Heart left ventricle (tissue), 16 donors: Measurements from ENCODE around the gene NPC1L1. TPM values are rescaled to one million over a fixed set of nuclear protein-coding genes. Genes with fewer than 3 reads are reported as not detected.

Source experiments
- ATAC-seq, 4 donors: fragments of 200-7000 bp; cut with Tn5 transposase; one replicate each; pipeline ENCODE4 v1.9.1; 2020 to 2022; ENCODE audit warnings: moderate library complexity in 4 of 4, mild to moderate bottlenecking in 3 of 4, moderate number of reproducible peaks in 1 of 4
- DNase-seq, 5 donors: peaks; one replicate each; pipeline ENCODE4 v3.0.0-alpha.2; 2020
- H3K27ac ChIP-seq, 12 donors: fragments of 200-600 bp; sonication (generic) in 4 of 12; one replicate each; pipeline versions ENCODE4 v1.5.0 to v1.8.0; 2016 to 2022; ENCODE audit warnings: mild to moderate bottlenecking in 2 of 12
- H3K27me3 ChIP-seq, 9 donors: fragments of 200-600 bp; sonication (generic) in 2 of 9; one replicate each; pipeline versions ENCODE4 v1.5.1 to v1.8.0; 2016 to 2022; ENCODE audit warnings: mild to moderate bottlenecking in 3 of 9
- H3K36me3 ChIP-seq, 9 donors: fragments of 200-600 bp; sonication (generic) in 2 of 9; one replicate each; pipeline versions ENCODE4 v1.5.0 to v1.8.0; 2018 to 2022; ENCODE audit warnings: mild to moderate bottlenecking in 2 of 9
- H3K4me1 ChIP-seq, 12 donors: fragments of 200-600 bp; sonication (generic) in 4 of 12; one replicate each; pipeline versions ENCODE4 v1.5.0 to v1.8.0; 2016 to 2022; ENCODE audit warnings: mild to moderate bottlenecking in 3 of 12
- H3K4me3 ChIP-seq, 12 donors: fragments of 200-600 bp; sonication (generic) in 4 of 12; one replicate each; pipeline versions ENCODE4 v1.5.0 to v1.8.0; 2017 to 2022; ENCODE audit warnings: mild to moderate bottlenecking in 9 of 12, moderate library complexity in 4 of 12
- H3K9me3 ChIP-seq, 12 donors: fragments of 200-600 bp; sonication (generic) in 4 of 12; one replicate each; pipeline versions ENCODE4 v1.5.0 to v1.8.0; 2016 to 2022; ENCODE audit warnings: mild to moderate bottlenecking in 1 of 12
- POLR2A ChIP-seq, 2 donors: fragments of 450-650 bp; IDR thresholded peaks; one replicate each; pipeline ENCODE4 v1.6.1; 2017; ENCODE audit warnings: antibody characterized with exemption in 2 of 2, mild to moderate bottlenecking in 2 of 2, moderate library complexity in 2 of 2
- WGBS, 4 donors: extraction: QIAGEN DNeasy Blood & Tissue Kit in 2 of 4; methylation state at CpG; one replicate each; pipeline versions ENCODE4 v1.1.5 to v1.1.7; 2013 to 2018; 5-methylcytosine and 5-hydroxymethylcytosine counted together
- intact Hi-C, 10 donors: fragments of 100-400 bp; cut with DNase I; formaldehyde crosslinking; loops; one replicate each; pipeline versions ENCODE4 v1.11.1 to v1.14.2; 2022
- polyA plus RNA-seq, 2 donors: library from polyadenylated mRNA; stranded (reverse); fragments of 200-250 nt; gene quantifications; one replicate each; pipeline ENCODE4 v1.2.3, GENCODE V29; 2013
- total RNA-seq, 9 donors: library from RNA; depleted of rRNA in 2 of 9; stranded (reverse); fragments of >200 nt in 2 of 9; fragmentation: NEBNext Ultra II Directional in 3 of 9; extraction: Animal tissue kit (Norgen Biotek cat#: 25700) in 3 of 9; gene quantifications; one replicate each; pipeline versions ENCODE4 v1.1.0 to v1.2.4, GENCODE V29; 2016 to 2023
- TF ChIP-seq, protein P1 (sequence below), 12 donors: fragments of 200-600 bp; sonication (generic) in 4 of 12; IDR thresholded peaks; one replicate each; pipeline versions ENCODE4 v1.5.0 to v1.8.0; 2018 to 2022; ENCODE audit warnings: antibody characterized with exemption in 12 of 12, mild to moderate bottlenecking in 5 of 12
- donor health status: ischemic (EF 13 %, LVEDD 7.1; RV severe dilation, severe dysfunction).
- donor health status: healthy with polysubstance abuse.
- donor health status: DM: no; HTN: yes; CAD: no.
- donor health status: DM: no; HTN: no; CAD: no.
- donor health status: ischemic (EF 25% LVEDD 6.9; RV normal size, moderate dysfunction).
- donor health status: ischemic (EF 25% LVEDD 5.7; RV mildly dilated, moderate dysfunction).
- donor health status: healthy.
- donor health status: DM: yes; HTN: yes; CAD: no.
- donor health status: ischemic (EF 35%, LVEDD 5.7; RV mildly dilated, moderate dysfunction).
- donor health status: nonischemic (EF 11% LVEDD 7.7; RV severe dilation, severe dysfunction).
- donor health status: DM: yes; HTN: yes; CAD: no.
- donor health status: PGD.
- donor health status: ischemic (EF 29% LVEDD 5.4; RV normal size, mild dysfunction).
- donor health status: nonischemic (EF 23%, LVEDD 6.1; RV moderate dilation, normal function).

Gene NPC1L1
- total and polyA plus RNA-seq, 11 donors, result 0.03 to 0.25 (median 0.13) TPM; not detected in 4

- Histone ChIP-seq H3K9me3 (peaks cover 0 to 7% (median 0%) of the 10 kb centered on the region in 12 donors), H3K36me3 (no peaks in the 10 kb centered on the region), H3K27me3 (no peaks in the 10 kb centered on the region), H3K4me1 (no peaks in the 10 kb centered on the region), H3K27ac (no peak overlapping the region), H3K4me3 (no peak overlapping the region)
- no peak for ATAC-seq
- no peak for DNase-seq
- TF ChIP-seq, protein P1, sequence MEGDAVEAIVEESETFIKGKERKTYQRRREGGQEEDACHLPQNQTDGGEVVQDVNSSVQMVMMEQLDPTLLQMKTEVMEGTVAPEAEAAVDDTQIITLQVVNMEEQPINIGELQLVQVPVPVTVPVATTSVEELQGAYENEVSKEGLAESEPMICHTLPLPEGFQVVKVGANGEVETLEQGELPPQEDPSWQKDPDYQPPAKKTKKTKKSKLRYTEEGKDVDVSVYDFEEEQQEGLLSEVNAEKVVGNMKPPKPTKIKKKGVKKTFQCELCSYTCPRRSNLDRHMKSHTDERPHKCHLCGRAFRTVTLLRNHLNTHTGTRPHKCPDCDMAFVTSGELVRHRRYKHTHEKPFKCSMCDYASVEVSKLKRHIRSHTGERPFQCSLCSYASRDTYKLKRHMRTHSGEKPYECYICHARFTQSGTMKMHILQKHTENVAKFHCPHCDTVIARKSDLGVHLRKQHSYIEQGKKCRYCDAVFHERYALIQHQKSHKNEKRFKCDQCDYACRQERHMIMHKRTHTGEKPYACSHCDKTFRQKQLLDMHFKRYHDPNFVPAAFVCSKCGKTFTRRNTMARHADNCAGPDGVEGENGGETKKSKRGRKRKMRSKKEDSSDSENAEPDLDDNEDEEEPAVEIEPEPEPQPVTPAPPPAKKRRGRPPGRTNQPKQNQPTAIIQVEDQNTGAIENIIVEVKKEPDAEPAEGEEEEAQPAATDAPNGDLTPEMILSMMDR (IDR thresholded peaks at IDR 0.05), result no peak
- no peak for TF ChIP-seq POLR2A (IDR thresholded peaks at IDR 0.05)
- intact Hi-C loops, result loop anchor here in 1 of 10 donors (5.0 kb wide), 1 partner anchor 52 kb away; no protein-coding TSS in a partner anchor
- WGBS, 4 donors, result 62 to 71% (median 65%) methylated on average over 3 of the region's 3 CpGs
Measured at GRCh38 chr7:44505595-44505994, 35.5 kb downstream of the NPC1L1 start.

DNA sequence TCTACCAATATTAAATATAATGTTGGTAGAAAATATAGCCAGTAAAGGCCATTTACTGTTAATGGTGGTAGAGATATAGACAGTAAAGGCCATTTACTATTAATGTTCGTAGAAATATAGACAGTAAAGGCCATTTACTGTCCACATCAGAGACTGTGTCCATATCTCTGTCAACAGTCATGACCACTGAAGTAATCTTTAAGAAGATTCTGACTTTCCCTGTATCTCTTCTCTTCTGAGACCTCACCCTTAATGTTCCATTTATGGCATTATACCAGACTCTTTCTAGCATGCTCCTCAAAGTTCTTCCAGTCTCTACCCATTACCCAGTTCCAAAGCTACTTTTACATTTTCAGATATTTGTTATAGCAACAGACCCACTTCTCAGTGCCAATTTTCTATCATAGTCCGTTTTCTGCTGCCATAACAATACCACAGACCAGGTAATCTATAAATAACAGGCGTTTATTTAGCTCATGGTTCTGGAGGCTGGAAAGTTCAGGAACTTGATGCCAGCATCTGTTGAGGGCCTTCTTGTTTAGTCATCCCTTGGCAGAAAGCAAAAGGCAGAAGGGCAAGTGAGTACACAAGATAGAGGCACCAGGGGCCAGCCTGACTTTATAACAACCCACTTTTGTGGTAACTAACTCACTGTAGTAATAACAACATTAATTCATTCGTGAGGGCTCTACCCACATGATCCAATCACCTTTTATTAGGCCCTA, 42.7 kb downstream of the NPC1L1 start:
- H3K27me3 ChIP-seq, result peaks cover 0 to 4% (median 0%) of the 10 kb centered on the region in 9 donors
- no peaks in the 10 kb centered on the region for H3K9me3 ChIP-seq
- TF ChIP-seq POLR2A (IDR thresholded peaks at IDR 0.05), result no peak
- TF ChIP-seq, protein P1 (IDR thresholded peaks at IDR 0.05), result no peak
- H3K27ac ChIP-seq, result peak overlapping the region in 10 of 12 donors; percentile 12 to 75 (median 50)
- H3K4me1 ChIP-seq, result peaks cover 0 to 10% (median 0%) of the 10 kb centered on the region in 12 donors
- ATAC-seq (peak; percentile 82 to 95 (median 90)), DNase-seq (peak in 1 of 5 donors; percentile 57)
- H3K4me3 ChIP-seq, result no peak overlapping the region
- intact Hi-C loops, result loop anchor here in 1 of 10 donors (10.0 kb wide), 1 partner anchor 66 kb away; no protein-coding TSS in a partner anchor
- no peaks in the 10 kb centered on the region for H3K36me3 ChIP-seq
- 31 to 39% (median 34%) methylated on average over 4 of the region's 4 CpGs for WGBS, 4 donors

- peaks cover 0 to 10% (median 0%) of the 10 kb centered on the region in 12 donors for H3K4me1 ChIP-seq
- 92 to 98% (median 92%) methylated on average over 5 of the region's 5 CpGs for WGBS, 4 donors
- TF ChIP-seq, protein P1 (IDR thresholded peaks at IDR 0.05), result no peak
- no peak for TF ChIP-seq POLR2A (IDR thresholded peaks at IDR 0.05)
- intact Hi-C loops, result loop anchor here in 1 of 10 donors (10.0 kb wide), 1 partner anchor 67 kb away; no protein-coding TSS in a partner anchor
- no peaks in the 10 kb centered on the region for H3K36me3 ChIP-seq
- no peak overlapping the region for H3K4me3 ChIP-seq
- DNase-seq (no peak), ATAC-seq (peak in 2 of 4 donors; percentile 11 to 32)
- H3K27ac ChIP-seq, result peak overlapping the region in 7 of 12 donors; percentile 22 to 75 (median 56)
- H3K27me3 ChIP-seq, result peaks cover 0 to 4% (median 0%) of the 10 kb centered on the region in 9 donors
- no peaks in the 10 kb centered on the region for H3K9me3 ChIP-seq
Measured at GRCh38 chr7:44497155-44498027, 43.7 kb downstream of the NPC1L1 start.
